Cardiac fibroblast (primary cell): ENCODE results near the gene POU2F1.

ENCODE experiments used
- DNase-seq, 2 donors: peaks; one replicate each; pipeline versions ENCODE4 v3.0.0 to v3.0.0-alpha.2; 2010; ENCODE audit warnings: low read depth in 2 of 2
- H3K4me3 ChIP-seq, 2 donors: replicated peaks in 1 of 2; 1 replicate in 1 of 2; 2 replicates in 1 of 2; pipeline ENCODE4 v1.5.1; 2011; ENCODE audit warnings: low read depth in 2 of 2, low read length in 2 of 2, mild to moderate bottlenecking in 2 of 2, moderate library complexity in 1 of 2
- CTCF ChIP-seq: IDR thresholded peaks from one replicate; pipeline ENCODE4 v1.5.1; 2011; ENCODE audit warnings: low read depth, mild to moderate bottlenecking, low read length, inconsistent platforms

POU2F1 gene

GRCh38 chr1:167210966-167211674 is 9.6 kb upstream of the POU2F1 start:
- no peak overlapping the region for H3K4me3 ChIP-seq
- no peak for DNase-seq
- no peak for TF ChIP-seq CTCF

- no peak overlapping the region for H3K4me3 ChIP-seq
- no peak for TF ChIP-seq CTCF
- DNase-seq = no peak
Observed at GRCh38 chr1:167212025-167212424, 8.7 kb upstream of the POU2F1 start.

- no peak for TF ChIP-seq CTCF
- no peak for DNase-seq
- no peak overlapping the region for H3K4me3 ChIP-seq
Observed at GRCh38 chr1:167216809-167217208, 3.9 kb upstream of the POU2F1 start.

GRCh38 chr1:167219194-167219593 is 1.5 kb upstream of the POU2F1 start:
- no peak for DNase-seq
- H3K4me3 ChIP-seq = peak overlapping the region in 1 of 2 donors; percentile 74
- no peak for TF ChIP-seq CTCF

GRCh38 chr1:167219646-167220536 is 795 bp upstream of the POU2F1 start:
- no peak for TF ChIP-seq CTCF
- DNase-seq = peak; percentile 52 to 69
- H3K4me3 ChIP-seq = peak overlapping the region; percentile 74 to 96

GRCh38 chr1:167221126-167221737 is 546 bp downstream of the POU2F1 start:
- H3K4me3 ChIP-seq = peak overlapping the region; percentile 73 to 87
- TF ChIP-seq CTCF = no peak
- DNase-seq = peak in 1 of 2 donors; percentile 10
